PFSK-1 (cell line): ENCODE measurements around the gene RPS18.

Experiments used
- FOXP2 ChIP-seq: optimal IDR thresholded peaks from 2 replicates; pipeline ENCODE3; 2011; ENCODE audit warnings: borderline replicate concordance, control low read depth, inconsistent platforms; ENCODE audit not compliant: insufficient read depth; ENCODE audit errors: extremely low read length, extremely low read depth
- POLR2AphosphoS5 ChIP-seq: IDR thresholded peaks from 2 replicates; pipeline ENCODE4 v1.6.1; 2012; ENCODE audit warnings: low read depth, mild to moderate bottlenecking, control low read depth, low read length, moderate library complexity
- REST ChIP-seq, 2 experiments: IDR thresholded peaks; 2 replicates each; pipeline versions ENCODE4 v1.6.1 to v1.8.0; 2011 to 2012; ENCODE audit warnings: low read depth in 2 of 2, low read length in 2 of 2, control low read depth in 1 of 2, inconsistent platforms in 1 of 2, mild to moderate bottlenecking in 1 of 2, moderate library complexity in 1 of 2; ENCODE audit not compliant: insufficient read depth in 1 of 2
- SIN3A ChIP-seq: IDR thresholded peaks from 2 replicates; pipeline ENCODE4 v1.6.1; 2012; ENCODE audit warnings: mild to moderate bottlenecking, low read length, moderate library complexity, borderline replicate concordance; ENCODE audit not compliant: insufficient read depth
- TAF1 ChIP-seq: IDR thresholded peaks from 2 replicates; pipeline ENCODE4 v1.6.1; 2012; ENCODE audit warnings: low read length, control low read depth, borderline replicate concordance; ENCODE audit not compliant: insufficient read depth

RPS18 gene

GRCh38 chr6:33312361-33313104, 40.7 kb downstream of the RPS18 start:
- TF ChIP-seq TAF1 = no peak
- no peak for TF ChIP-seq FOXP2
- TF ChIP-seq SIN3A = no peak
- TF ChIP-seq POLR2AphosphoS5 = no peak
- TF ChIP-seq REST (IDR thresholded peaks at IDR 0.05; ENCODE audit: insufficient read depth in 1 of 2, low read depth in 2 of 2, low read length in 2 of 2) = no peak

GRCh38 chr6:33313105-33313708, 41.3 kb downstream of the RPS18 start:
- TF ChIP-seq TAF1 (no peak), REST (IDR thresholded peaks at IDR 0.05; ENCODE audit: insufficient read depth in 1 of 2, low read depth in 2 of 2, low read length in 2 of 2) (0 out of 4 replicates have a peak, but pooled peaks of 1 of the 2 experiments have one; percentile 4)

- TF ChIP-seq SIN3A (0 out of 2 replicates have a peak, but pooled peaks have one; percentile 10), POLR2AphosphoS5 (no peak), FOXP2 (no peak), TAF1 (peak; percentile 9; the same call in 1 of the 2 replicates)
Measured at GRCh38 chr6:33313709-33314514, 42.0 kb downstream of the RPS18 start, which contains the start of gene TAPBP. Gene TAPBP, minus strand, starts transcription at chr6:33314078. Its CDS starts 37 bp downstream, at chr6:33314041.

GRCh38 chr6:33314515-33314942, 42.7 kb downstream of the RPS18 start:
- TF ChIP-seq POLR2AphosphoS5 (no peak; the same call in 1 of the 2 replicates), SIN3A (0 out of 2 replicates have a peak, but pooled peaks have one; percentile 32)

GRCh38 chr6:33314943-33315792, 43.3 kb downstream of the RPS18 start:
- TF ChIP-seq FOXP2 (no peak), REST (IDR thresholded peaks at IDR 0.05; ENCODE audit: insufficient read depth in 1 of 2, low read depth in 2 of 2, low read length in 2 of 2) (no peak), POLR2AphosphoS5 (no peak; the same call in 1 of the 2 replicates), TAF1 (no peak)
